Forelimb muscle (tissue), 1 donor: ENCODE measurements around the gene LGSN. TPM values are rescaled to one million over a fixed set of nuclear protein-coding genes. Genes with fewer than 3 reads are reported as not detected.
"Not testable (repeated sequence)": the region's sequence is repeated elsewhere in the genome, so short reads cannot be mapped to it uniquely, and the experiment has no call there.

Source experiments
- DNase-seq: peaks from one replicate; pipeline ENCODE4 v3.0.0-alpha.2; 2013; ENCODE audit warnings: low read depth
- polyA plus RNA-seq: library from polyadenylated mRNA; unstranded; fragments of 120-200 nt; gene quantifications from one replicate; pipeline ENCODE4 v1.2.1, GENCODE V29; 2013; ENCODE audit not compliant: insufficient read length

Gene LGSN
- polyA plus RNA-seq, 1 donor: not detected

- no peak for DNase-seq
Measured at GRCh38 chr6:63307581-63308246, 12.1 kb downstream of the LGSN start.

- DNase-seq: no peak
Measured at GRCh38 chr6:63306420-63306819, 13.4 kb downstream of the LGSN start.

- DNase-seq: no peak
Measured at GRCh38 chr6:63305277-63305676, 14.5 kb downstream of the LGSN start.

- no peak for DNase-seq
Measured at GRCh38 chr6:63303476-63303875, 16.3 kb downstream of the LGSN start.

GRCh38 chr6:63299667-63300066, 20.1 kb downstream of the LGSN start:
- no peak for DNase-seq

GRCh38 chr6:63295553-63296194, 24.1 kb downstream of the LGSN start:
- no peak for DNase-seq

- DNase-seq: no peak
Measured at GRCh38 chr6:63290492-63291058, 29.2 kb downstream of the LGSN start.

GRCh38 chr6:63289269-63289872, 30.4 kb downstream of the LGSN start:
- no peak for DNase-seq

- DNase-seq: no peak
Measured at GRCh38 chr6:63280639-63281180, 39.1 kb downstream of the LGSN start.

- DNase-seq: no peak
Measured at GRCh38 chr6:63278916-63279315, 40.9 kb downstream of the LGSN start.

- DNase-seq: no peak
Measured at GRCh38 chr6:63275953-63276352, 43.8 kb downstream of the LGSN start.

- DNase-seq: not testable (repeated sequence)
Measured at GRCh38 chr6:63274795-63275430, 44.9 kb downstream of the LGSN start.

GRCh38 chr6:63272397-63272796, 47.4 kb downstream of the LGSN start:
- DNase-seq: peak; percentile 13

- DNase-seq: no peak
Measured at GRCh38 chr6:63269470-63269869, 50.3 kb downstream of the LGSN start.

GRCh38 chr6:63268574-63268973, 51.2 kb downstream of the LGSN start:
- DNase-seq: no peak

- no peak for DNase-seq
Measured at GRCh38 chr6:63267828-63268227, 52.0 kb downstream of the LGSN start.

GRCh38 chr6:63267046-63267445, 52.7 kb downstream of the LGSN start:
- DNase-seq: no peak

GRCh38 chr6:63263444-63263843, 56.3 kb downstream of the LGSN start:
- no peak for DNase-seq

GRCh38 chr6:63261820-63262219, 58.0 kb downstream of the LGSN start:
- DNase-seq: no peak

GRCh38 chr6:63259153-63259552, 60.6 kb downstream of the LGSN start:
- no peak for DNase-seq

GRCh38 chr6:63249875-63250482, 69.8 kb downstream of the LGSN start:
- DNase-seq: no peak

GRCh38 chr6:63246581-63246980, 73.2 kb downstream of the LGSN start:
- DNase-seq: no peak
